Bronchial epithelial cell (primary cell): ENCODE data around the gene NLRP6. TPM values are rescaled to one million over a fixed set of nuclear protein-coding genes. Genes with fewer than 3 reads are reported as not detected.
"Not testable (repeated sequence)": the region's sequence is repeated elsewhere in the genome, so short reads cannot be mapped to it uniquely, and the experiment has no call there.

Experiments
- DNase-seq: peaks from one replicate; pipeline ENCODE4 v3.0.0-alpha.2; 2010; ENCODE audit warnings: low read depth
- FAIRE-seq: peaks from 2 replicates; lab custom pipeline; 2011; peaks lifted over from hg19 to GRCh38; lab: Jason Lieb, UNC
- H3K27me3 ChIP-seq: 2 replicates; pipeline ENCODE4 v1.5.1; 2011; ENCODE audit warnings: low read length; ENCODE audit not compliant: control insufficient read depth, insufficient read depth
- H3K36me3 ChIP-seq: 2 replicates; pipeline ENCODE4 v1.5.1; 2011; ENCODE audit warnings: low read length; ENCODE audit not compliant: control insufficient read depth, insufficient read depth
- H3K4me3 ChIP-seq: 2 replicates; pipeline ENCODE4 v1.5.1; 2011; ENCODE audit warnings: mild to moderate bottlenecking, low read depth, low read length, control low read depth
- total RNA-seq: library from RNA; depleted of rRNA; stranded (reverse); fragments of >200 nt; gene quantifications from 2 replicates; pipeline ENCODE4 v1.2.1, GENCODE V29; 2014
- TF ChIP-seq, protein P1 (sequence below): IDR thresholded peaks from 2 replicates; pipeline ENCODE4 v1.5.1; 2011; ENCODE audit warnings: mild to moderate bottlenecking, moderate library complexity, low read length, control low read depth, inconsistent platforms; ENCODE audit not compliant: insufficient read depth, severe bottlenecking

The NLRP6 gene
- total RNA-seq, 1 donor from 2014 or later = not detected

DNA sequence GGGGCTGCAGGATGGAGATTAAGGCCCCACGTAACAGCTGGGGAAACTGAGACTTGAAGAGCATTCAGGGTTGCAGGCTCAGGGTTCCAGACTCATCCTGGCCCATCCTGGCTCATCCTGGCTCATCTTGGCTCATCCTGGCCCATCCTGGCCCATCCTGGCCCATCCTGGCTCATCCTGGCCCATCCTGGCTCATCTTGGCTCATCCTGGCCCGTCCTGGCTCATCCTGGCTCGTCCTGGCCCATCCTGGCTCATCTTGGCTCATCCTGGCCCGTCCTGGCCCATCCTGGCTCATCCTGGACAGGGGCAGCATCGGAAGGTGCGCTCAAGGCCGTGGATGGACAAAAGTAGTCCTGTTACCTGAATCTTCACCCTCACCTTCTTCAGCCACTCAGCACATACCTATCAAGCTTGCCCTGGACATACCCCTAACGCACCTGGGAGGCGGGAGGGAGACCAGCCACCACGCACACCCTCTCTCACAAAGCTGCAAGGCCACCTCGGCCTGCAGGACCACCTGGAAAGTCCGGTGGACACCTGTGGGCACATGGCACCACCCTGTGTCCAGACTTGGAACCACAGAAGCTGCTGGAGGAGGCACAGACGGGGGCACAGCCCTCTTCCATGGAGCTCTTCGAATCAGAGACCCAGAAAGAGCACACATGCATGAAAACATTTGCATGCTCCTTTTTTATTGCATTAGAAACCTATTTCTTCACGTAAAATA lies 20.3 kb upstream of the NLRP6 start:
- TF ChIP-seq, protein P1, sequence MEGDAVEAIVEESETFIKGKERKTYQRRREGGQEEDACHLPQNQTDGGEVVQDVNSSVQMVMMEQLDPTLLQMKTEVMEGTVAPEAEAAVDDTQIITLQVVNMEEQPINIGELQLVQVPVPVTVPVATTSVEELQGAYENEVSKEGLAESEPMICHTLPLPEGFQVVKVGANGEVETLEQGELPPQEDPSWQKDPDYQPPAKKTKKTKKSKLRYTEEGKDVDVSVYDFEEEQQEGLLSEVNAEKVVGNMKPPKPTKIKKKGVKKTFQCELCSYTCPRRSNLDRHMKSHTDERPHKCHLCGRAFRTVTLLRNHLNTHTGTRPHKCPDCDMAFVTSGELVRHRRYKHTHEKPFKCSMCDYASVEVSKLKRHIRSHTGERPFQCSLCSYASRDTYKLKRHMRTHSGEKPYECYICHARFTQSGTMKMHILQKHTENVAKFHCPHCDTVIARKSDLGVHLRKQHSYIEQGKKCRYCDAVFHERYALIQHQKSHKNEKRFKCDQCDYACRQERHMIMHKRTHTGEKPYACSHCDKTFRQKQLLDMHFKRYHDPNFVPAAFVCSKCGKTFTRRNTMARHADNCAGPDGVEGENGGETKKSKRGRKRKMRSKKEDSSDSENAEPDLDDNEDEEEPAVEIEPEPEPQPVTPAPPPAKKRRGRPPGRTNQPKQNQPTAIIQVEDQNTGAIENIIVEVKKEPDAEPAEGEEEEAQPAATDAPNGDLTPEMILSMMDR = peak; percentile 24
- Histone ChIP-seq H3K36me3 (no peaks in the 10 kb centered on the region), H3K27me3 (no peaks in the 10 kb centered on the region), H3K4me3 (no peak overlapping the region)
- DNase-seq (no peak), FAIRE-seq (no peak)

DNA sequence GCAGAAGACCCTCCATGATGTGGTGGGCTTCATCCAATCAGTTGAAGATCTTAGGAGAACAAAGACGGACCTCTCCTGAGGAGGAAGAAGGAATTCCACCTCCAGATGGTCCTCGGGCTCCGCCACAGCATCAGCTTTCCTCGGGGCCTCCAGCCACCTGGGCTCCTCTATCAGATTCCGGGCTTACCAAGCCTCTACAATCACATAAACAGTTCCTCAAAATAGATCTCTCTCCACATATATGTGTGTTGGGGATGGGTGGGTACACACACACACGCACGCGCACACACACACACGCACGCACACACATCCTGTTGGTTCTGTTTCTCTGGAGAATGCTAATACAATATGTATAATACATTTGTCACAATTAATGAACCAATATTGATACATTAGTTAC lies 18.8 kb upstream of the NLRP6 start:
- TF ChIP-seq, protein P1 = no peak
- FAIRE-seq (no peak), DNase-seq (no peak)
- no peak overlapping the region for H3K4me3 ChIP-seq
- H3K27me3 ChIP-seq = no peaks in the 10 kb centered on the region
- no peaks in the 10 kb centered on the region for H3K36me3 ChIP-seq

DNA sequence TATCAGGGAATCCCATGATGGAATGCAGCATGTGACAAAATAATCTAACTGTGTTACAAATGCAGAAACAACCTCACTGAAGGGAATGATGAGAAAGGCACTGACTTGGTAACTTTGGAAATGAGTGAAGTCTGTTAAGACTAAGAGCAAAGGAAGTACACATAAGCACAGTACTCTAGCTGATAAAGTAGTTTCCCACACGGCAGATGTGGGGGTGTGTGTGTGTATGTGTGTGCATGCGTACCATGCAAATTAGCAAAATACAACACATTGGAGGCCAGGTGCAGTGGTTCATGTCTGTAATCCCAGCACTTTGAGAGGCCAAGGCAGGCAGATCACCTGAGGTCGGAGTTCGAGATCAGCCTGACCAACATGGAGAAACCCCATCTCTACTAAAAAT lies 16.6 kb upstream of the NLRP6 start:
- DNase-seq (no peak), FAIRE-seq (no peak)
- Histone ChIP-seq H3K4me3 (no peak overlapping the region), H3K27me3 (no peaks in the 10 kb centered on the region), H3K36me3 (no peaks in the 10 kb centered on the region)
- TF ChIP-seq, protein P1 = no peak

DNA sequence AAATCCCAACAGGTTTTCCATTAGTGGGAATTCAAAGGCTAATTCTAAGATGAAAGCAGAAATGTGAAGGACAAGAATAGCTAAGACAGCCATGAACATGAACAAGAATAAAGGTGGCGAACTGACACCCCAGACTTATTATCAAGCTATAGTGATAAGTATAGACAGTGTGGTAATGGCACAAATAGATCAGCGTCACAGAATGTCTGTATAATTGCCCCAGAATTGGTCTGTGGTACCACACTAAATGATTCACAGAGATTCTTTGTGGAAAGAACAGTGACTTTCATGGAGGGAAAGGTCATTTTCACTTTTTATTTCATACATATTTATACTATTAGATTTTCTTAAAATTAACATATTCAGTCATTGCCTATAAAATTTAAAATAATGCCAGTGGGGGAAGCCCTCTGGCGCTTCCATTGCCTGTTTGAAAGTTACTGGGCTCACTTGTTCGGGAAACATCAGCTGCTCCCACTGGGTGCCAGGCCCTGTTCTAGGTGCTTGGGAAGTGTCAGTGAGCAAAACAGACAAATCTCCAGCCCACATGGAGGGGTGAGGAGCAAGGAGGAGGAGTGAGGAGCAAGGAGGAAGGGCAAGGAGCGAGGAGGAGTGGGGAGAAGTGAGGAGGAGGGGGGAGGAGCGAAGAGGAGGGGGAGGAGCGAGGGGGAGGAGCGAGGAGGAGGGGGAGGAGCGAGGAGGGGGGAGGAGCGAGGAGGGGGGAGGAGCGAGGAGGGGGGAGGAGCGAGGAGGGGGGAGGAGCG lies 11.3 kb upstream of the NLRP6 start:
- no peak for FAIRE-seq
- no peak for DNase-seq
- Histone ChIP-seq H3K4me3 (no peak overlapping the region), H3K27me3 (no peaks in the 10 kb centered on the region), H3K36me3 (no peaks in the 10 kb centered on the region)
- TF ChIP-seq, protein P1 = no peak

DNA sequence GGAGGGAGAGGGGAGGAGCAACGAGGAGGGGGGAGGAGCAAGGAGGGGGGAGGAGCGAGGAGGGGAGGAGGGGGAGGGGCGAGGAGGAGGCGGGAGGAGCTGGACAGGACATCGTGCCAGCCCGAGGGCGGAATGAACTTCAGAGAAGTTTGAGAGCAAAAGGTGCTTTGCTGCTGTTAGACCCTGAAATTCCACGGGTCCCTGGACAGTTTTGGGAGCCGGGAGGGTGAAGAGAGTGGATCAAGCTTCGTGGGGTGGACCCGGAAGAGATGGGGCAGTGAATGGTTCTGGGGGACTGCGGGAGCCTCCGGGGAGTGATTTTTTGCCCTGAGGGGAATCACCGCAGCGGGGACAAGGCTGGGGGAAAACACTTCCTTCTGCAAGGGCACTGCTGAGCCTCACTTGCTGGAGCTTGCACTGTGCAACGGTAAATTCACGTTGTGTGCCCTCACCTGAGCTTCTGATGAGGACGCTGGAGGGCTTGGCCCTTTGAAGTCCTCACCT lies 10.7 kb upstream of the NLRP6 start:
- FAIRE-seq (no peak), DNase-seq (no peak)
- Histone ChIP-seq H3K36me3 (no peaks in the 10 kb centered on the region), H3K4me3 (peak overlapping the region; percentile 1), H3K27me3 (no peaks in the 10 kb centered on the region)
- TF ChIP-seq, protein P1 = no peak

DNA sequence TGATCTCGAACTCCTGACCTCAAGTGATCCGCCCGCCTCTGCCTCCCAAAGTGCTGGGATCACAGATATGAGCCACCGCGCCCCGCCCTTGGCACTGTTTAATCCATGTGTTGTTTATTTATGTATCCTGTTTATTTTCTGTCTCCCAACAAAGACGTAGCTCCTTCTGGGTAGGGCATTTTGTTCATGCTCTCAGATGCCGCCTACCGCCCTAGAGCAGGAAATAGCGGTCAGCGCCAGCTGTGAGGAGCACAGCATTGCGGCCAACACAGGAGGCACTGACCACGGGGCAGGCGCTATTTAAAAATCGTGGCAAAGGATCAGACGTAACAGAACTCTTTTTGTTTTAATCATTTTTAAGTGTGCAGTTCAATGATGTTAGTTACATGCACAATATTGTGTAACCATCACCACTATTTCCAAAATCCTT lies 9.5 kb upstream of the NLRP6 start:
- not testable (repeated sequence) for H3K36me3 ChIP-seq, DNase-seq, H3K27me3 ChIP-seq, FAIRE-seq, H3K4me3 ChIP-seq
